HG03342 (cell line): ENCODE measurements around the gene PCBP1.
"Not testable (repeated sequence)": the region's sequence is repeated elsewhere in the genome, so short reads cannot be mapped to it uniquely, and the experiment has no call there.

Experiments
- ATAC-seq: cut with Tn5 transposase; IDR thresholded peaks from one replicate; pipeline ENCODE4 v1.9.1; 2021; ENCODE audit warnings: mild to moderate bottlenecking, moderate library complexity; ENCODE audit not compliant: unreplicated experiment

Gene PCBP1

GRCh38 chr2:70086838-70087701 is at the start of gene PCBP1:
Gene PCBP1, plus strand, starts transcription at chr2:70087477. Its CDS starts 267 bp downstream, at chr2:70087744.
- ATAC-seq: peak; percentile 32

DNA sequence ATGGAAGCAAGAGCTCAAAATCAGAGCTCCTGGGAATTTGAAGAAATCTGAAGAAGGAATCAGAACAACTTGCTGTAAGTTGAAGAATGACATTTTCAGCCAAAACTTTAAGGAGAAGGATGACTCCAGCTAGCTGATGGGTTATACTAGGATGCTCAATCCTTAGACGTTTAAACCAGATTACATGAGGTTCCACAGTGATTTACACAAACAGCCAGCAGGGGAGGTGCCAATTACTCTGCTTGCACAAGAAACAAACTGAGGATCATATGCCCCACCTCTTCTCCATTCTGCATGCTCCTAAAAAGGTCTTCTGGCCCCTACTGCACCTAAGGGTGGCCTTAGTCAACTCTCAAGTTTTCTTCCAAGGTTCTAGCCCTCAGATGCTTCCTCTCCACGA is 47.9 kb upstream of the PCBP1 start:
- no peak for ATAC-seq

DNA sequence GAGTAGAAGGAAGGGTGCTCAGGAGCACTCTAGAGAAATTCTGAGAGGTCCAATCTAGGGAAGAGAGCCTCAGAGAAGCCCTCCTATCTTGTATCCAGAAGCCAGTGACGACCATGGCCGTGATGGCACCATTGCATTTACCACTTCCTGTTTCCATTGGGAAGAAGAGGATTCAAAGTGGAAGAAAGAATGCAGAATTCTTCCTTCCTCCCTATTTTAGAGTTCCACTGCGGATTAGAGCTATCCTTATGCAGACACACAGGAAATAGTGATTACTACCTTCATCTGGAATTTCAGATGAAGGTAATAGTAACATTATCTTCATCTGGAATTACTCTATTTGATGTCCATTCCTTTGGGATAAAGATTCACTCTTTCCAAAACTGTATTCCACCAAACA is 45.6 kb upstream of the PCBP1 start:
- ATAC-seq: no peak

- no peak for ATAC-seq
These were observed 45.0 kb upstream of the PCBP1 start for GRCh38 chr2:70042246-70042645.

DNA sequence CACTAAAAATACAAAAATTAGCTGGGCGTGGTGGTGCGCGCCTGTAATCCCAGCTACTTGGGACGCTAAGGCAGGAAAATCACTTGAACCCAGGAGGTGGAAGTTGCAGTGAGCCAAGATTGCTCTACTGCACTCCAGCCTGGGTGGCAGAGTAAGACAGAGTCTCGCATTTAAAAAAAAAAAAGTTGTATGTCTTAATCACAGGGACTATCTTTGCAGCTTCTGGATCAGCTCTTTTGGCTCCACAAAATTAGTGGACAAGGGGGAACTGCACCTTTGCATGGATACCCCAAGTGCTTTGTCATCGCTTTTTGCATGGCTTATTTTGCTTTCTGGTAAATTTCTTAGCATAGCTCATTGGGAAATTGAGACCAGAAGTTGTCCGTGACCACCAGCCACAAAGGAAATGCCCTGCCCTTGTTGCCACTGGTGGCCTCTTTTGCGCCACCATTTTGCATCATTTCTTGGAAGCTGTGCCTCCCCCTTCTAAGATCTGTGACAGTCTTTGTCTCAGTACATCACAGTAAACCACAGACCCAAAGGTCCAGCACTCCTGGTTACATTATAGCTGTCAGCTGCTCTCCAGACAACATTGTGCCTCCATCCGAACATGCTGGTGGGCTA is 43.9 kb upstream of the PCBP1 start:
- no peak for ATAC-seq

DNA sequence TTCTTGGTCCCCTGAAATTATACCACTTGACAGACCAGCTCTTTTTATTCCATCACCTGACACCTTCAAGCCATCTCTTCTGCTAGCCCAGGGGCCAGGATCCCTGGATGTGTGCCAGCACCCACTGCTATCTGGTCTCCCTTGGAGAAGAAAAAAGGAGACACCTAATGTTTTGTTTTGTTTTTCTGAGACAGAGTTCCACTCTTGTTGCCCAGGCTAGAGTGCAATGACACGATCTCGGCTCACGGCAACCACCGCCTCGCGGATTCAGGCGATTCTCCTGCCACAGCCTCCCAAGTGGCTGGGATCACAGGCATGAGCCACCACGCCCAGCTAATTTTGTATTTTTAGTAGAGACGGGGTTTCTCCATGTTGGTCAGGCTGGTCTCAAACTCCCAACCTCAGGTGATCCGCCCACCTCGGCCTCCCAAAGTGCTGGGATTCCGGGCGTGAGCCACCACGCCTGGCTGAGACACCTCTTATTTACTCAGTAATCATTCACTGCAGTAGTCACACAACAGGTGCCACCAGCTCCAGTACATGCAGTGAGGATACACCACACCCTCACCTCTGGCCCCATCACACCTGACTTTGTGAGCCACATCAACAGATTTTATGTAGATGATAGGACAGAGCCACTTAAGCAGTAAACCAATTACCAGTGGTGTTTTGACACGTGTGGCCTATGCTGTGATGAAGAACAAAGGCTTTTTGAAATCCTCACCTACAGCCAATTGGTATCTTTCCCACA is 42.8 kb upstream of the PCBP1 start:
- ATAC-seq: no peak

GRCh38 chr2:70045405-70045804 is 41.9 kb upstream of the PCBP1 start:
- ATAC-seq: no peak

DNA sequence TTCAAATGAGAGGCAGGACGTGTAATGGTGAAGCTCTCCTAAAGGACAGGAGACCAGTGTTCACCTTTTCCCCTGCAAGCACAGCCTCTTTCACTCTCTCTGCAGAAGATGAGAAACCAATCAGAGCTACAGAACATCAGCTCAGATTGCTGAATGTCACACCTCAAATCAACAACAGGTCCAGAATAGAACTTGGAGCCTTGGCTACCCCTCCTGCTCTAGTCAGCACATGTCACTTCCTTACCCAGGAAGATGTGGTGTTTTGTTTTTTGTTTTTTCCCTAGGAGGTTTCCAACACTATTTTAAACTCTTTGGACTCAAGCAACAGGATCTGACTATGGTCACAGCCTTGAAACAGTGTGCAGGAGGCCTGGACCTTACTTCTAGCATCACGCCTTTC is 41.3 kb upstream of the PCBP1 start:
- ATAC-seq: no peak

DNA sequence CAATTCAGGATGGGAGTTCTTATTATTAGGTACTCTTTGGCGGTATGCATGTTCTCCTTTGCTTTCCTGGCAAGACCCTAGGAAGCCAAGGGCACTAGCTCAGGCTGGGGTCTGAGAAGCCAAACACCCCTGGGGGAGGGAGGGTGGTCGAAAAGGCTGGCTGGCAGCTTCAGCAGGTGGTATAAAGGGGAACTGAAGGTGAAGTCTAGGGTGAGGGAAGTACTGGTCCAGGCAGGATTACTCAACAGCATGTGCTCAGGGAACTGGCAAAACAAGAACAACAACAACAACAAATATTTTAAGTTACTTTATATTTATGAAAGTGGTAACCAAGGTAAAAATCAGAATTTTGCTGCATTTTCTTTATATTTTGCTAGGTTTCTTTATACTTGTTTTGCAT is 40.7 kb upstream of the PCBP1 start:
- ATAC-seq: no peak

DNA sequence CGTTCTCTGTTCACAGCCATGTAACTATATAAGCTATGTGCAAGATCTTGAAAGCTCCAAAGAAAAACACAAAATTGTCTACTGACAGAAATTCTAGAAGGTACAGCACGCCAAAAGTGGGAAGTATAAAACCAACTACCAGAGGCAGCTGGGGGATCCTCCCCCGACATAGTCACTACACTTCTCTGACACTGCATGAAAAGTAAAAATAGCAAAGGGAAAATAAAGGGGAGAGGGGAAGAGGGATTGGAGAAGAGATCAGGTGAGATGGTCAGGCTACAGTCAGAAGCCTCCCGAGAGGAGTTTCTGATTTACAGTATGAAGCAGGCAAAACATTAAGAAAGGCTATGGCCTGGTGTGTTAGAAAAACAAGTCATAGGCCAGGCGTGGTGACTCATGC is 39.8 kb upstream of the PCBP1 start:
- ATAC-seq: no peak

- ATAC-seq: no peak
These were observed 38.0 kb upstream of the PCBP1 start for GRCh38 chr2:70049255-70049654.

- ATAC-seq: no peak
These were observed 36.4 kb upstream of the PCBP1 start for GRCh38 chr2:70050631-70051425.

DNA sequence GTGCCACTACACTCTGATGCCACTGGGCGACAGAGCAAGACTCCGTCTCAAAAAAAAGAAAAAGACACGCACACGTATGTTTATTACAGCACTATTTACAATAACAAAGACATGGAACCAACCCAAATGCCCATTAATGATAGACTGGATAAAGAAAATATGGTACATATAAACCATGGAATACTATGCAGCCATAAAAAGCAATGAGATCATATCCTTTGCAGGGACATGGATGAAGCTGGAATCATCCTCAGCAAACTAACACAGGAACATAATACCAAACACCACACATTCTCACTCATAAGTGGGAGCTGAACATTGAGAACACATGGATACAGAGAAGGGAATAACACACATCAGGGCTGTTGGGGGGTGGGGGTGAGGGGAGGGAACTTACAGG is 32.0 kb upstream of the PCBP1 start:
- ATAC-seq: not testable (repeated sequence)

DNA sequence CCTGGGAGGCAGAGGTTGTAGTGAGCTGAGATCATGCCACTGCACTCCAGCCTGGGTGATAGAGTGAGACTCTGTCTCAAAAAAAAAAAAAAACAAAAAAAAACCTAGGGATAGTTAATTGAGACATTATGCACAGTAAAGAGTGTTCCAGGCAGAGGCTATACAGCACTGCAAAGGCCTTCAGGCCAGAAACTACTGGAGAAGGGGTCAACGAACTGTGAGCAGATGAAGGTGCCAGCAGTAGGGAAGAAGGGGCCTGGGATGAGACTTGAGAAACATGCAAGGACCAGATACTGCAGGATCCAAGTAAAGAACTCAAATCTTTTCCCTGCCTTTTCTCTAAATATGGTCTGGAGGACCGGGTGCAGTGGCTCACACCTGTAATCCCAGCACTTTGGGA is 26.0 kb upstream of the PCBP1 start:
- no peak for ATAC-seq

DNA sequence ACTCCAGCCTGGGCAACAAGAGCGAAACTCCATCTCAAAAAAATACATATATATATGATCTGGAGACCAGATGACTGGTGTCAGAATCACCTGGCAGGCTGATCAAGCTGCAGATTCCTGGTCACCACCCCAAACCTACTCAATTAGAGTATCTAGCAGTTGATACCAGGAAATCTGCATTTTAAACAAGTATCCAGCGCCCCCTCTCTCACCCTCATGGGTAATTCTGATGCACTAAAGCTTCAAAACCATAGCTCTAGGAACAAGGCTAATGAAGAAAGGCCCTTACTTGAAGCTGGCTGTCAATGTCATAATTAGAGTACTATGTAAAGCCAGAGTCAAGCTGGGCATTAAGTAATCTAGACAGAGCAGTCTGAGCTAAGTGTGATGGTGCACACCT is 25.0 kb upstream of the PCBP1 start:
- no peak for ATAC-seq

GRCh38 chr2:70068119-70068518 is 19.2 kb upstream of the PCBP1 start:
- no peak for ATAC-seq

DNA sequence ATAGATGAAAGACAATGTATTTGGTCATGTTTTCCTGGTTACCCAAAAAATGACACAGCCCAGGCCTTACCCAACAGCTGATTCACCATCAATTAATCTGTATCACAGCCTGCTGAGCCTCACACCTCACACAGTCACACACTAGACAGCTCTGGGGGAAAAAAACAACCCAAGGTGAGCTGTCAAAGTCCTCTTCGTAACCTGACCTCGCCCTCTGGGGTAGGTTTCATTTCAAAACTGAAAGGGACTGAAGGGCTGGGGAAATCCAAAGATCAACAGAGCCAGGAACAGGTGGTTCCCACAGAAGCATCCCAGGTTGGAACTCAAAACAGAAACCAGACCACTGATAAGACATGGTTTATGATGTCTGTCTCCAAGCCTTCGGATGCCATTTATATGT is 18.2 kb upstream of the PCBP1 start:
- peak; percentile 73 for ATAC-seq

GRCh38 chr2:70070542-70071268 is 16.6 kb upstream of the PCBP1 start:
- ATAC-seq: peak; percentile 74

GRCh38 chr2:70073493-70073892 is 13.8 kb upstream of the PCBP1 start:
- ATAC-seq: no peak

DNA sequence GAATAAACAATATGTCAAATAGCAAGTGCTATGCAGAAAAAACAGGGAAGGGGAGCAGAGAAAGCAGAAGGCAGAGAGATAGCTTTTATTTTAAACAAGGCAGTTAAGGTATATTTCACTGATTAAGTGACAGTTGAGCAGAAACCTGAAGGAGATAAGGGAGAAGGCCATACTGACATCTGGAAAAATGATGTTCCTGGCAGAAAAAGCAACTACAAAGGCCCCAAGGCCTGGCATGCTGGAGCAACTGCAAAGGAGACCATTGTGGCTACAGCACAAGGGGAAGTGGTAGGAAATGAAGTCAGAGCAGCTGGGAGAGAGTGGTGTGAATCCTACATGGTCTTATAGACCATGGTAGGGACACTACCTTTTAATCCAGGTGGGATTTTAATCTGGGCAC is 8.9 kb upstream of the PCBP1 start:
- no peak for ATAC-seq
